Activated CD4-positive, alpha-beta T cell treated with anti-CD3 and anti-CD28 coated beads for 24 hours (primary cell): ENCODE results near the gene FEM1C.
A peak's percentile ranks its signal among the peaks of the same experiment; 100 is the strongest.

Source experiments
- DNase-seq, 2 donors: peaks; one replicate each; pipeline ENCODE4 v3.0.0-alpha.2; 2020; ENCODE audit warnings: low read depth in 2 of 2

The FEM1C gene

GRCh38 chr5:115557667-115558387 lies 13.3 kb upstream of the FEM1C start:
- no peak for DNase-seq

- DNase-seq, result no peak
Measured at GRCh38 chr5:115556276-115556675, 11.7 kb upstream of the FEM1C start.

- DNase-seq, result no peak
Measured at GRCh38 chr5:115555084-115555633, 10.6 kb upstream of the FEM1C start.

GRCh38 chr5:115553082-115553481 lies 8.5 kb upstream of the FEM1C start:
- no peak for DNase-seq

- no peak for DNase-seq
Measured at GRCh38 chr5:115551415-115551814, 6.8 kb upstream of the FEM1C start.

- no peak for DNase-seq
Measured at GRCh38 chr5:115549154-115549553, 4.6 kb upstream of the FEM1C start.

GRCh38 chr5:115548683-115549082 lies 4.1 kb upstream of the FEM1C start:
- no peak for DNase-seq

- DNase-seq, result no peak
Measured at GRCh38 chr5:115545351-115545882, 842 bp upstream of the FEM1C start.

GRCh38 chr5:115544043-115544435 lies 536 bp downstream of the FEM1C start:
- DNase-seq, result peak; percentile 35 to 39

- peak in 1 of 2 donors; percentile 29 for DNase-seq
Measured at GRCh38 chr5:115543365-115544042, 1.1 kb downstream of the FEM1C start.

- no peak for DNase-seq
Measured at GRCh38 chr5:115542651-115543364, 1.8 kb downstream of the FEM1C start.

GRCh38 chr5:115542086-115542485 lies 2.5 kb downstream of the FEM1C start:
- no peak for DNase-seq

- no peak for DNase-seq
Measured at GRCh38 chr5:115541611-115542010, 3.0 kb downstream of the FEM1C start.

- DNase-seq, result no peak
Measured at GRCh38 chr5:115535479-115536035, 9.0 kb downstream of the FEM1C start.

- DNase-seq, result no peak
Measured at GRCh38 chr5:115532517-115532916, 12.1 kb downstream of the FEM1C start.

GRCh38 chr5:115531787-115532367 lies 12.7 kb downstream of the FEM1C start:
- no peak for DNase-seq

- no peak for DNase-seq
Measured at GRCh38 chr5:115531380-115531779, 13.2 kb downstream of the FEM1C start.

- no peak for DNase-seq
Measured at GRCh38 chr5:115530426-115530825, 14.1 kb downstream of the FEM1C start.

GRCh38 chr5:115526604-115527003 lies 18.0 kb downstream of the FEM1C start:
- no peak for DNase-seq

GRCh38 chr5:115524199-115524847 lies 20.3 kb downstream of the FEM1C start:
- DNase-seq, result no peak

- DNase-seq, result no peak
Measured at GRCh38 chr5:115522832-115523403, 21.7 kb downstream of the FEM1C start.
